H1 (cell line): Measurements from ENCODE around the gene PTER. TPM values are rescaled to one million over a fixed set of nuclear protein-coding genes. Genes with fewer than 3 reads are reported as not detected.

Source experiments
- CTCF ChIA-PET: fragments of 300-600 bp; sonication (Branson Sonifier 250); formaldehyde crosslinking; loops from one replicate; lab custom pipeline; 2021; ENCODE audit not compliant: partially characterized antibody; lab: Charles Lee
- POLR2A ChIA-PET: fragments of 300-600 bp; sonication (Branson Sonifier 250); formaldehyde crosslinking; loops from one replicate; lab custom pipeline; 2021; ENCODE audit warnings: inconsistent platforms; ENCODE audit not compliant: partially characterized antibody; lab: Charles Lee
- DNase-seq, 2 experiments: peaks; one replicate each; pipeline versions ENCODE4 v3.0.0 to v3.0.0-alpha.2; 2010 to 2022; ENCODE audit warnings: low spot score in 2 of 2, low read depth in 1 of 2, mixed read lengths in 1 of 2
- FAIRE-seq: peaks from 2 replicates; lab custom pipeline; 2011; peaks lifted over from hg19 to GRCh38; lab: Jason Lieb, UNC
- H2AFZ ChIP-seq: 2 replicates; pipeline ENCODE4 v1.8.1; 2012; ENCODE audit warnings: low read length, inconsistent platforms
- H2AK5ac ChIP-seq: 2 replicates; pipeline ENCODE4 v1.6.1; 2013; ENCODE audit warnings: low read depth, low read length
- H2BK120ac ChIP-seq: replicated peaks from 2 replicates; pipeline ENCODE3; 2013; ENCODE audit warnings: low read depth, low read length, inconsistent platforms
- H2BK12ac ChIP-seq: 2 replicates; pipeline ENCODE4 v1.6.1; 2013; ENCODE audit warnings: low read depth, low read length
- H2BK15ac ChIP-seq: 2 replicates; pipeline ENCODE4 v1.6.1; 2013; ENCODE audit warnings: low read length
- H2BK20ac ChIP-seq: 2 replicates; pipeline ENCODE4 v1.6.1; 2013; ENCODE audit warnings: low read length
- H2BK5ac ChIP-seq: 2 replicates; pipeline ENCODE4 v1.6.1; 2013; ENCODE audit warnings: low read depth, low read length
- H3K14ac ChIP-seq: 2 replicates; pipeline ENCODE4 v1.6.1; 2013; ENCODE audit warnings: inconsistent platforms; ENCODE audit not compliant: insufficient read length
- H3K18ac ChIP-seq: 2 replicates; pipeline ENCODE4 v1.6.1; 2013; ENCODE audit warnings: low read length; ENCODE audit errors: extremely low read depth
- H3K23ac ChIP-seq: 2 replicates; pipeline ENCODE4 v1.6.1; 2013; ENCODE audit warnings: inconsistent platforms; ENCODE audit not compliant: insufficient read length
- H3K23me2 ChIP-seq: 2 replicates; pipeline ENCODE4 v1.6.1; 2013; ENCODE audit warnings: low read depth, low read length
- H3K27ac ChIP-seq: 2 replicates; pipeline ENCODE4 v1.6.1; 2011; ENCODE audit warnings: low read depth, low read length, inconsistent platforms
- H3K27me3 ChIP-seq, 4 experiments: replicated peaks in 1 of 4; 1 replicate in 1 of 4; 2 replicates in 3 of 4; pipeline versions ENCODE4 v1.6.1 to v1.8.1; 2011 to 2013; ENCODE audit warnings: low read length in 3 of 4, mild to moderate bottlenecking in 3 of 4, inconsistent platforms in 2 of 4, mixed read lengths in 2 of 4, moderate library complexity in 1 of 4; ENCODE audit not compliant: control insufficient read depth in 3 of 4, insufficient read depth in 3 of 4; ENCODE audit errors: extremely low read depth in 1 of 4
- H3K36me3 ChIP-seq, 4 experiments: 2 replicates each; pipeline versions ENCODE4 v1.6.1 to v1.8.1; 2011 to 2013; ENCODE audit warnings: mild to moderate bottlenecking in 4 of 4, low read length in 3 of 4, moderate library complexity in 2 of 4, control low read depth in 1 of 4, inconsistent platforms in 1 of 4; ENCODE audit not compliant: insufficient read depth in 4 of 4, control insufficient read depth in 2 of 4
- H3K4ac ChIP-seq: replicated peaks from 2 replicates; pipeline ENCODE3; 2013; ENCODE audit warnings: low read length, low read depth, mixed read lengths, inconsistent platforms; ENCODE audit not compliant: insufficient read length
- H3K4me1 ChIP-seq, 4 experiments: replicated peaks in 1 of 4; 1 replicate in 1 of 4; 2 replicates in 3 of 4; pipeline versions ENCODE4 v1.6.1 to v1.8.1; 2011 to 2013; ENCODE audit warnings: low read length in 3 of 4, inconsistent platforms in 2 of 4, mixed read lengths in 1 of 4; ENCODE audit not compliant: insufficient read depth in 4 of 4, control insufficient read depth in 3 of 4
- H3K4me2 ChIP-seq, 2 experiments: 2 replicates each; pipeline versions ENCODE4 v1.6.1 to v1.8.1; 2011 to 2013; ENCODE audit warnings: low read depth in 2 of 2, low read length in 2 of 2, control low read depth in 1 of 2, inconsistent platforms in 1 of 2, mild to moderate bottlenecking in 1 of 2; ENCODE audit not compliant: insufficient read depth in 1 of 2
- H3K4me3 ChIP-seq, 4 experiments: fragments of 200-600, 300-600 bp in 1 of 4; sonication (generic), shearing (Covaris generic), sonication (Bioruptor Twin) in 1 of 4; 2 replicates each; pipeline versions ENCODE4 v1.5.1 to v1.8.1; 2011 to 2016; ENCODE audit warnings: low read length in 4 of 4, low read depth in 3 of 4, control low read depth in 2 of 4, inconsistent platforms in 2 of 4, mild to moderate bottlenecking in 2 of 4, mixed read lengths in 1 of 4, moderate library complexity in 1 of 4; ENCODE audit not compliant: insufficient read depth in 2 of 4; ENCODE audit errors: extremely low read depth in 1 of 4
- H3K56ac ChIP-seq: replicated peaks from 2 replicates; pipeline ENCODE3; 2013; ENCODE audit warnings: low read depth, mild to moderate bottlenecking, mixed read lengths, low read length, inconsistent platforms; ENCODE audit not compliant: insufficient read length
- H3K79me1 ChIP-seq: 2 replicates; pipeline ENCODE4 v1.6.1; 2013; ENCODE audit warnings: low read depth, low read length, control low read depth
- H3K79me2 ChIP-seq, 2 experiments: 2 replicates each; pipeline versions ENCODE4 v1.6.1 to v1.8.1; 2012 to 2013; ENCODE audit warnings: low read length in 2 of 2, mild to moderate bottlenecking in 2 of 2, inconsistent platforms in 1 of 2; ENCODE audit not compliant: insufficient read depth in 2 of 2, control insufficient read depth in 1 of 2
- H3K9ac ChIP-seq, 4 experiments: replicated peaks in 1 of 4; 1 replicate in 1 of 4; 2 replicates in 3 of 4; pipeline versions ENCODE4 v1.6.1 to v1.8.1; 2011 to 2013; ENCODE audit warnings: low read depth in 3 of 4, low read length in 3 of 4, control low read depth in 2 of 4, mild to moderate bottlenecking in 2 of 4, moderate library complexity in 2 of 4, inconsistent platforms in 1 of 4; ENCODE audit errors: extremely low read depth in 1 of 4
- H3K9me3 ChIP-seq, 2 experiments: 2 replicates each; pipeline versions ENCODE4 v1.6.1 to v1.8.1; 2012 to 2013; ENCODE audit warnings: mild to moderate bottlenecking in 2 of 2, moderate library complexity in 2 of 2, control low read depth in 1 of 2, inconsistent platforms in 1 of 2, low read depth in 1 of 2, low read length in 1 of 2, mixed read lengths in 1 of 2; ENCODE audit not compliant: insufficient read depth in 2 of 2
- H4K20me1 ChIP-seq, 2 experiments: replicated peaks in 1 of 2; 2 replicates each; pipeline versions ENCODE3 to v1.8.1; 2011 to 2013; ENCODE audit warnings: inconsistent platforms in 2 of 2, low read length in 2 of 2, mild to moderate bottlenecking in 1 of 2; ENCODE audit not compliant: insufficient read depth in 2 of 2, control insufficient read depth in 1 of 2
- H4K5ac ChIP-seq: 2 replicates; pipeline ENCODE4 v1.6.1; 2013; ENCODE audit warnings: low read length, low read depth, mixed read lengths, inconsistent platforms; ENCODE audit not compliant: insufficient read length
- H4K8ac ChIP-seq: 2 replicates; pipeline ENCODE4 v1.8.0; 2013; ENCODE audit warnings: mild to moderate bottlenecking, moderate library complexity, low read length, inconsistent platforms; ENCODE audit not compliant: insufficient read depth; ENCODE audit errors: extremely low read depth
- H4K91ac ChIP-seq: replicated peaks from 2 replicates; pipeline ENCODE3; 2013; ENCODE audit warnings: low read length, mixed read lengths, inconsistent platforms; ENCODE audit not compliant: insufficient read length
- BACH1 ChIP-seq: IDR thresholded peaks from 2 replicates; pipeline ENCODE4 v1.6.1; 2012; ENCODE audit warnings: low read length, improper control_type of control experiment
- EP300 ChIP-seq, 2 experiments: IDR thresholded peaks; 1 replicate in 1 of 2; 2 replicates in 1 of 2; pipeline ENCODE4 v1.6.1; 2011 to 2012; ENCODE audit warnings: low read depth in 2 of 2, low read length in 2 of 2, mild to moderate bottlenecking in 2 of 2, borderline replicate concordance in 1 of 2, inconsistent platforms in 1 of 2, moderate library complexity in 1 of 2
- GABPA ChIP-seq: IDR thresholded peaks from 2 replicates; pipeline ENCODE4 v1.6.1; 2011; ENCODE audit warnings: mild to moderate bottlenecking, low read length, moderate library complexity, borderline replicate concordance; ENCODE audit not compliant: insufficient read depth
- GTF2F1 ChIP-seq: IDR thresholded peaks from 2 replicates; pipeline ENCODE4 v1.6.1; 2012; ENCODE audit warnings: low read depth, low read length, improper control_type of control experiment, borderline replicate concordance
- JUND ChIP-seq: IDR thresholded peaks from 2 replicates; pipeline ENCODE4 v1.6.1; 2011; ENCODE audit warnings: mild to moderate bottlenecking, improper control_type of control experiment, low read length
- MAFK ChIP-seq: IDR thresholded peaks from 2 replicates; pipeline ENCODE4 v1.6.1; 2012; ENCODE audit warnings: low read depth, mild to moderate bottlenecking, improper control_type of control experiment, low read length
- NANOG ChIP-seq: IDR thresholded peaks from 2 replicates; pipeline ENCODE4 v1.6.1; 2011; ENCODE audit warnings: low read length, low read depth, mild to moderate bottlenecking, inconsistent platforms; ENCODE audit not compliant: insufficient read depth, poor library complexity, severe bottlenecking
- RAD21 ChIP-seq, 2 experiments: IDR thresholded peaks in 1 of 2; conservative IDR thresholded peaks in 1 of 2; 2 replicates each; pipeline ENCODE4 v1.6.1; 2011; ENCODE audit warnings: low read depth in 2 of 2, low read length in 2 of 2, improper control_type of control experiment in 1 of 2, inconsistent platforms in 1 of 2, mild to moderate bottlenecking in 1 of 2, moderate library complexity in 1 of 2
- RBBP5 ChIP-seq: IDR thresholded peaks from 2 replicates; pipeline ENCODE4 v1.7.1; 2012; ENCODE audit warnings: low read depth, mild to moderate bottlenecking, inconsistent platforms, low read length, moderate library complexity, borderline replicate concordance
- RNF2 ChIP-seq: fragments of 200-900, 300-1000 bp; sonication (generic); IDR thresholded peaks from 2 replicates; pipeline ENCODE4 v1.7.1; 2016; ENCODE audit warnings: borderline replicate concordance, low read depth, mild to moderate bottlenecking, antibody characterized with exemption, low read length; ENCODE audit not compliant: poor library complexity, severe bottlenecking; ENCODE audit errors: missing control alignments
- WGBS, 2 experiments: shearing (Covaris generic) in 1 of 2; methylation state at CpG; one replicate each; pipeline versions ENCODE4 v1.1.6 to v1.1.7; 2013 to 2015; ENCODE audit warnings: low lambda C conversion rate in 2 of 2, mixed read lengths in 2 of 2, inconsistent platforms in 1 of 2, low coverage in 1 of 2, missing lambda C conversion rate in 1 of 2; ENCODE audit not compliant: insufficient replicate concordance in 2 of 2, insufficient coverage in 1 of 2, insufficient read length in 1 of 2; ENCODE audit errors: extremely low coverage in 1 of 2, missing lambda C conversion rate in 1 of 2; 5-methylcytosine and 5-hydroxymethylcytosine counted together
- polyA plus RNA-seq, 7 experiments: library from polyadenylated mRNA; depleted of rRNA in 3 of 7; stranded (reverse) in 5 of 7; unstranded in 2 of 7; fragments of >200 nt in 5 of 7; fragments of 200-250 nt in 2 of 7; gene quantifications; 1 replicate in 5 of 7; 2 replicates in 1 of 7; 4 replicates in 1 of 7; pipeline versions ENCODE4 v1.2.1 to v1.2.3, GENCODE V29; 2011 to 2013; ENCODE audit warnings: missing spikeins in 2 of 7, mixed read lengths in 2 of 7
- total RNA-seq: library from RNA; stranded (reverse); fragmentation: NEBNext Ultra II Directional; extraction: Animal tissue kit (Norgen Biotek cat#: 25700); gene quantifications from 2 replicates; pipeline ENCODE4 v1.2.1, GENCODE V29; 2021
- TF ChIP-seq, protein P1 (sequence below): IDR thresholded peaks from 2 replicates; pipeline ENCODE4 v1.6.1; 2012; ENCODE audit warnings: inconsistent platforms

Gene PTER
- total and polyA plus RNA-seq, 2 of the 8 experiments (the other 6 are each of a cell fraction or from before 2014, with no cell fraction given): 4.4 to 7.8 TPM

DNA sequence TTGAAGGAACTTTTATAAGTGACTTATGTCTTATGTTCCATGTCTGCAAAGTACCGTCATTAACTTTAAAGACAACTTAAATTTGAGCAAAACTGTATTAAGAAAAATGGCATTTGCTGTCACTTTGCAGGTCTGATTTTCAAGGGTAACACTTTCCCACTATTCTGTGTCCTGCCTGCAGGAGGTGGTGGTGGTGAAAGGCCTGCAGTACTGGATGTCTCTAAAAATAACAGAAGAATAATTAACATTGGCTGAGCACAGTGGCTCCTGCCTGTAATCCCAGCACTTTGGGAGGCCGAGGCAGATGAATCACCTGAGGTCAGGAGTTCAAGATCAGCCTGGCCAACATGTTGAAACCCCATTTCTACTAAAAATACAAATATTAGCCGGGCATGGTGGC, 13.2 kb upstream of the PTER start:
- peaks cover 4 to 5% of the 10 kb centered on the region in 2 experiments; a peak in 2 of 4 replicates for H3K9me3 ChIP-seq
- no peak overlapping the region for H2BK12ac ChIP-seq
- POLR2A ChIA-PET: no interaction called here
- no peak overlapping the region for H3K4me2 ChIP-seq
- no peak overlapping the region for H3K56ac ChIP-seq
- no peaks in the 10 kb centered on the region for H3K79me1 ChIP-seq
- peaks cover 0 to 8% (median 2%) of the 10 kb centered on the region in 4 experiments; a peak in 3 of 7 replicates for H3K4me1 ChIP-seq
- H3K9ac ChIP-seq: no peak overlapping the region
- H4K91ac ChIP-seq: no peak overlapping the region
- H2BK15ac ChIP-seq: no peak overlapping the region
- no peak overlapping the region for H3K4ac ChIP-seq
- no peak overlapping the region for H3K27ac ChIP-seq
- H2BK5ac ChIP-seq: no peak overlapping the region
- no peak overlapping the region for H4K5ac ChIP-seq
- H2AFZ ChIP-seq: no peak overlapping the region
- H3K23ac ChIP-seq: no peak overlapping the region
- H3K18ac ChIP-seq: no peak overlapping the region
- H3K36me3 ChIP-seq: no peaks in the 10 kb centered on the region
- no peak for DNase-seq
- WGBS, 2 experiments: 84% methylated on average over 3 of the region's 3 CpGs; no CpG with 5 or more reads in 1 of the 2 experiments
- no peak overlapping the region for H3K4me3 ChIP-seq
- H3K14ac ChIP-seq: no peak overlapping the region
- no peaks in the 10 kb centered on the region for H3K27me3 ChIP-seq
- H3K79me2 ChIP-seq: no peaks in the 10 kb centered on the region
- CTCF ChIA-PET: interaction anchor here (0.6 to 1.0 kb wide), 4 partner anchors 10 to 408 kb away, joined by 3 to 4 read pairs (median 4); no protein-coding TSS in a partner anchor
- H4K20me1 ChIP-seq: no peaks in the 10 kb centered on the region
- H4K8ac ChIP-seq: no peak overlapping the region
- FAIRE-seq: no peak
- H3K23me2 ChIP-seq: no peaks in the 10 kb centered on the region
- no peak overlapping the region for H2AK5ac ChIP-seq
- no peak overlapping the region for H2BK20ac ChIP-seq
- no peak overlapping the region for H2BK120ac ChIP-seq
- TF ChIP-seq NANOG (no peak), BACH1 (no peak), MAFK (no peak), GABPA (no peak), GTF2F1 (no peak), JUND (no peak), EP300 (IDR thresholded peaks at IDR 0.05; ENCODE audit: borderline replicate concordance in 1 of 2, low read depth in 2 of 2, low read length in 2 of 2) (no peak), RBBP5 (no peak), RNF2 (no peak), RAD21 (IDR thresholded peaks at IDR 0.05 in 1 of 2, conservative IDR thresholded peaks at IDR 0.05 in 1 of 2; ENCODE audit: low read depth in 2 of 2, low read length in 2 of 2) (peak; percentile 28 to 32)
- TF ChIP-seq, protein P1, sequence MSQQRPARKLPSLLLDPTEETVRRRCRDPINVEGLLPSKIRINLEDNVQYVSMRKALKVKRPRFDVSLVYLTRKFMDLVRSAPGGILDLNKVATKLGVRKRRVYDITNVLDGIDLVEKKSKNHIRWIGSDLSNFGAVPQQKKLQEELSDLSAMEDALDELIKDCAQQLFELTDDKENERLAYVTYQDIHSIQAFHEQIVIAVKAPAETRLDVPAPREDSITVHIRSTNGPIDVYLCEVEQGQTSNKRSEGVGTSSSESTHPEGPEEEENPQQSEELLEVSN: no peak
